Measurements from ENCODE around the gene CDKN1C. TPM values are rescaled to one million over a fixed set of nuclear protein-coding genes. Genes with fewer than 3 reads are reported as not detected.

Gene CDKN1C
- total RNA-seq, 2 experiments from 2014 or later = 0.21 to 0.32 TPM

- H3K27ac Mint-ChIP-seq = no peak overlapping the region
- no peak for ATAC-seq
- H3K4me1 Mint-ChIP-seq (ENCODE audit: low read depth) = no peaks in the 10 kb centered on the region
- no peaks in the 10 kb centered on the region for H3K36me3 Mint-ChIP-seq (ENCODE audit: low read depth)
- peaks cover 6% of the 10 kb centered on the region for H3K27me3 Mint-ChIP-seq (ENCODE audit: low read depth)
- no peak for DNase-seq
- H3K9me3 Mint-ChIP-seq (ENCODE audit: insufficient read depth) = no peaks in the 10 kb centered on the region
- CTCF ChIA-PET = no interaction called here
- POLR2A ChIA-PET = interaction anchor here (1.4 kb wide), 1 partner anchor 8 kb away, joined by 4 read pairs; no protein-coding TSS in a partner anchor
- H3K4me3 Mint-ChIP-seq = no peak overlapping the region
Observed at GRCh38 chr11:2921742-2922493, 36.3 kb upstream of the CDKN1C start.

GRCh38 chr11:2921261-2921660 lies 35.7 kb upstream of the CDKN1C start:
- Mint-ChIP-seq H3K4me3 (no peak overlapping the region), H3K27me3 (ENCODE audit: low read depth) (peaks cover under 1% of the 10 kb centered on the region), H3K9me3 (ENCODE audit: insufficient read depth) (no peaks in the 10 kb centered on the region), H3K27ac (no peak overlapping the region), H3K36me3 (ENCODE audit: low read depth) (no peaks in the 10 kb centered on the region), H3K4me1 (ENCODE audit: low read depth) (no peaks in the 10 kb centered on the region)
- CTCF ChIA-PET = interaction anchor here (1.8 to 2.4 kb wide), 2 partner anchors 9 to 388 kb away, joined by 9 to 16 read pairs; partner anchors contain the start of gene PHLDA2
- no peak for DNase-seq
- ATAC-seq = no peak
- POLR2A ChIA-PET = interaction anchor here (1.4 kb wide), 1 partner anchor 9 kb away, joined by 4 read pairs; no protein-coding TSS in a partner anchor

GRCh38 chr11:2920343-2920742 lies 34.8 kb upstream of the CDKN1C start:
- Mint-ChIP-seq H3K4me1 (ENCODE audit: low read depth) (no peaks in the 10 kb centered on the region), H3K9me3 (ENCODE audit: insufficient read depth) (no peaks in the 10 kb centered on the region), H3K27ac (no peak overlapping the region), H3K27me3 (ENCODE audit: low read depth) (no peaks in the 10 kb centered on the region), H3K36me3 (ENCODE audit: low read depth) (no peaks in the 10 kb centered on the region), H3K4me3 (no peak overlapping the region)
- ChIA-PET CTCF (interaction anchor here (1.0 to 2.4 kb wide), 4 partner anchors 10 to 387 kb away, joined by 3 to 16 read pairs (median 6); partner anchors contain the start of gene PHLDA2), POLR2A (interaction anchor here (0.9 to 1.0 kb wide), 2 partner anchors 18 to 19 kb away, joined by 3 read pairs; no protein-coding TSS in a partner anchor)
- DNase-seq = no peak
- no peak for ATAC-seq

GRCh38 chr11:2919837-2920236 lies 34.3 kb upstream of the CDKN1C start:
- DNase-seq = no peak
- ChIA-PET CTCF (interaction anchor here (1.0 to 2.4 kb wide), 4 partner anchors 10 to 387 kb away, joined by 3 to 16 read pairs (median 6); partner anchors contain the start of gene PHLDA2), POLR2A (interaction anchor here (1.0 kb wide), 1 partner anchor 20 kb away, joined by 3 read pairs; no protein-coding TSS in a partner anchor)
- no peaks in the 10 kb centered on the region for H3K36me3 Mint-ChIP-seq (ENCODE audit: low read depth)
- ATAC-seq = no peak
- no peak overlapping the region for H3K4me3 Mint-ChIP-seq
- H3K27me3 Mint-ChIP-seq (ENCODE audit: low read depth) = no peaks in the 10 kb centered on the region
- H3K27ac Mint-ChIP-seq = no peak overlapping the region
- no peaks in the 10 kb centered on the region for H3K4me1 Mint-ChIP-seq (ENCODE audit: low read depth)
- H3K9me3 Mint-ChIP-seq (ENCODE audit: insufficient read depth) = no peaks in the 10 kb centered on the region

- peaks cover 4% of the 10 kb centered on the region for H3K4me1 Mint-ChIP-seq (ENCODE audit: low read depth)
- POLR2A ChIA-PET = no interaction called here
Observed at GRCh38 chr11:2919188-2919587, 33.6 kb upstream of the CDKN1C start.

GRCh38 chr11:2917842-2918490 lies 32.4 kb upstream of the CDKN1C start:
- Mint-ChIP-seq H3K36me3 (ENCODE audit: low read depth) (no peaks in the 10 kb centered on the region), H3K4me3 (no peak overlapping the region), H3K27ac (no peak overlapping the region), H3K9me3 (ENCODE audit: insufficient read depth) (no peaks in the 10 kb centered on the region), H3K4me1 (ENCODE audit: low read depth) (peaks cover 16% of the 10 kb centered on the region), H3K27me3 (ENCODE audit: low read depth) (no peaks in the 10 kb centered on the region)
- ATAC-seq = no peak
- POLR2A ChIA-PET = no interaction called here
- CTCF ChIA-PET = no interaction called here
- no peak for DNase-seq

More at GRCh38 chr11:2919188-2919587, 33.6 kb upstream of the CDKN1C start:
- no peaks in the 10 kb centered on the region for H3K9me3 Mint-ChIP-seq (ENCODE audit: insufficient read depth)
- ATAC-seq (no peak), DNase-seq (no peak)
- no peaks in the 10 kb centered on the region for H3K27me3 Mint-ChIP-seq (ENCODE audit: low read depth)
- H3K36me3 Mint-ChIP-seq (ENCODE audit: low read depth) = no peaks in the 10 kb centered on the region
- CTCF ChIA-PET = interaction anchor here (2.4 kb wide), 1 partner anchor 386 kb away, joined by 9 read pairs; no protein-coding TSS in a partner anchor
- no peak overlapping the region for H3K4me3 Mint-ChIP-seq
- no peak overlapping the region for H3K27ac Mint-ChIP-seq

- ATAC-seq (no peak), DNase-seq (no peak)
- ChIA-PET CTCF (no interaction called here), POLR2A (no interaction called here)
- Mint-ChIP-seq H3K36me3 (ENCODE audit: low read depth) (no peaks in the 10 kb centered on the region), H3K27me3 (ENCODE audit: low read depth) (no peaks in the 10 kb centered on the region), H3K9me3 (ENCODE audit: insufficient read depth) (no peaks in the 10 kb centered on the region), H3K4me3 (no peak overlapping the region), H3K27ac (no peak overlapping the region), H3K4me1 (ENCODE audit: low read depth) (peaks cover 16% of the 10 kb centered on the region)
Observed at GRCh38 chr11:2916892-2917645, 31.5 kb upstream of the CDKN1C start.

- POLR2A ChIA-PET = interaction anchor here (1.1 kb wide), 1 partner anchor 13 kb away, joined by 7 read pairs; the partner anchor contains the start of gene PHLDA2
- H3K27me3 Mint-ChIP-seq (ENCODE audit: low read depth) = no peaks in the 10 kb centered on the region
- CTCF ChIA-PET = interaction anchor here (1.0 kb wide), 2 partner anchors 13 to 14 kb away, joined by 3 read pairs; no protein-coding TSS in a partner anchor
- no peak overlapping the region for H3K27ac Mint-ChIP-seq
- DNase-seq = no peak
- no peak for ATAC-seq
- H3K4me1 Mint-ChIP-seq (ENCODE audit: low read depth) = peaks cover 16% of the 10 kb centered on the region
- H3K4me3 Mint-ChIP-seq = no peak overlapping the region
- H3K36me3 Mint-ChIP-seq (ENCODE audit: low read depth) = no peaks in the 10 kb centered on the region
- no peaks in the 10 kb centered on the region for H3K9me3 Mint-ChIP-seq (ENCODE audit: insufficient read depth)
Observed at GRCh38 chr11:2916114-2916891, 30.7 kb upstream of the CDKN1C start.

GRCh38 chr11:2915473-2915872 lies 29.9 kb upstream of the CDKN1C start:
- CTCF ChIA-PET = interaction anchor here (1.0 kb wide), 2 partner anchors 13 to 15 kb away, joined by 3 read pairs; no protein-coding TSS in a partner anchor
- H3K27ac Mint-ChIP-seq = no peak overlapping the region
- H3K4me1 Mint-ChIP-seq (ENCODE audit: low read depth) = peaks cover 16% of the 10 kb centered on the region
- ATAC-seq (no peak), DNase-seq (no peak)
- H3K36me3 Mint-ChIP-seq (ENCODE audit: low read depth) = no peaks in the 10 kb centered on the region
- no peaks in the 10 kb centered on the region for H3K27me3 Mint-ChIP-seq (ENCODE audit: low read depth)
- H3K4me3 Mint-ChIP-seq = no peak overlapping the region
- POLR2A ChIA-PET = interaction anchor here (1.1 kb wide), 1 partner anchor 14 kb away, joined by 7 read pairs; the partner anchor contains the start of gene PHLDA2
- no peaks in the 10 kb centered on the region for H3K9me3 Mint-ChIP-seq (ENCODE audit: insufficient read depth)

- DNase-seq = no peak
- Mint-ChIP-seq H3K36me3 (ENCODE audit: low read depth) (no peaks in the 10 kb centered on the region), H3K4me3 (no peak overlapping the region), H3K27ac (no peak overlapping the region), H3K4me1 (ENCODE audit: low read depth) (peaks cover 16% of the 10 kb centered on the region), H3K9me3 (ENCODE audit: insufficient read depth) (no peaks in the 10 kb centered on the region), H3K27me3 (ENCODE audit: low read depth) (no peaks in the 10 kb centered on the region)
- CTCF ChIA-PET = interaction anchor here (0.8 kb wide), 1 partner anchor 22 kb away, joined by 3 read pairs; no protein-coding TSS in a partner anchor
- no peak for ATAC-seq
- POLR2A ChIA-PET = no interaction called here
Observed at GRCh38 chr11:2914455-2915195, 29.1 kb upstream of the CDKN1C start.

All from activated CD8-positive, alpha-beta T cell treated with anti-CD3 and anti-CD28 coated beads, Interleukin-2, amount 10 ng/mL, durations not matched to agents 7 days and 5 days (primary cell).